ENCODE data around the gene GPR78.

Gene GPR78

GRCh38 chr4:8601086-8601485 is 20.9 kb downstream of the GPR78 start:
- no peak for DNase-seq

- DNase-seq: no peak
Observed at GRCh38 chr4:8601556-8601955, 21.4 kb downstream of the GPR78 start.

- DNase-seq: no peak
Observed at GRCh38 chr4:8602686-8603430, 22.7 kb downstream of the GPR78 start.

- DNase-seq: no peak
Observed at GRCh38 chr4:8603931-8604330, 23.7 kb downstream of the GPR78 start.

- DNase-seq: no peak
Observed at GRCh38 chr4:8605289-8605688, 25.1 kb downstream of the GPR78 start.

GRCh38 chr4:8606476-8606875 is 26.3 kb downstream of the GPR78 start:
- no peak for DNase-seq

GRCh38 chr4:8606966-8607365 is 26.8 kb downstream of the GPR78 start:
- no peak for DNase-seq

- no peak for DNase-seq
Observed at GRCh38 chr4:8607603-8608481, 27.6 kb downstream of the GPR78 start.

- DNase-seq: no peak
Observed at GRCh38 chr4:8608714-8609391, 28.7 kb downstream of the GPR78 start.

- no peak for DNase-seq
Observed at GRCh38 chr4:8609406-8609805, 29.2 kb downstream of the GPR78 start.

GRCh38 chr4:8609824-8610350 is 29.7 kb downstream of the GPR78 start:
- DNase-seq: no peak

- no peak for DNase-seq
Observed at GRCh38 chr4:8610858-8611616, 30.8 kb downstream of the GPR78 start.

- no peak for DNase-seq
Observed at GRCh38 chr4:8612646-8613045, 32.5 kb downstream of the GPR78 start.

- DNase-seq: no peak
Observed at GRCh38 chr4:8613421-8614364, 33.5 kb downstream of the GPR78 start.

GRCh38 chr4:8614365-8615193 is 34.4 kb downstream of the GPR78 start:
- DNase-seq: no peak

GRCh38 chr4:8615366-8615765 is 35.2 kb downstream of the GPR78 start:
- DNase-seq: no peak

GRCh38 chr4:8615921-8616787 is 36.0 kb downstream of the GPR78 start:
- DNase-seq: no peak

GRCh38 chr4:8616831-8617230 is 36.6 kb downstream of the GPR78 start:
- DNase-seq: no peak

GRCh38 chr4:8617486-8618040 is 37.4 kb downstream of the GPR78 start:
- no peak for DNase-seq
